WTC11 (cell line): ENCODE data around the gene SHANK2. TPM values are rescaled to one million over a fixed set of nuclear protein-coding genes. Genes with fewer than 3 reads are reported as not detected.

ENCODE experiments used
- ATAC-seq: fragments of 200-7000 bp; cut with Tn5 transposase; 2 replicates; pipeline ENCODE4 v1.10.0; 2021; ENCODE audit warnings: mild to moderate bottlenecking, moderate library complexity
- CTCF ChIA-PET: fragments of 300-600 bp; sonication (Branson Sonifier 250); formaldehyde crosslinking; loops from one replicate; lab custom pipeline; 2021; ENCODE audit warnings: antibody characterized with exemption; lab: Charles Lee
- POLR2A ChIA-PET: fragments of 350-600 bp; sonication (Branson Sonifier 250); formaldehyde crosslinking; loops from one replicate; lab custom pipeline; 2021; ENCODE audit warnings: antibody characterized with exemption; lab: Charles Lee
- DNase-seq: peaks from one replicate; pipeline ENCODE4 v3.0.0; 2021; ENCODE audit warnings: low spot score
- H3K27ac Mint-ChIP-seq: 2 replicates; pipeline ENCODE4 v1.8.0; 2021; ENCODE audit warnings: mixed read lengths
- H3K27me3 Mint-ChIP-seq: 2 replicates; pipeline ENCODE4 v1.8.0; 2021; ENCODE audit warnings: low read depth, mild to moderate bottlenecking, moderate library complexity, mixed read lengths
- H3K36me3 Mint-ChIP-seq: 2 replicates; pipeline ENCODE4 v1.8.0; 2021; ENCODE audit warnings: mixed read lengths
- H3K4me1 Mint-ChIP-seq: 2 replicates; pipeline ENCODE4 v1.8.0; 2022; ENCODE audit warnings: mixed read lengths
- H3K4me3 Mint-ChIP-seq: 2 replicates; pipeline ENCODE4 v1.8.0; 2021; ENCODE audit warnings: mild to moderate bottlenecking, moderate library complexity, mixed read lengths
- H3K9me3 Mint-ChIP-seq: 2 replicates; pipeline ENCODE4 v1.8.0; 2021; ENCODE audit warnings: mixed read lengths
- CBFB ChIP-seq: sonication (generic); formaldehyde crosslinking; IDR thresholded peaks from 2 replicates; pipeline ENCODE4 v1.8.1; 2022; ENCODE audit warnings: mild to moderate bottlenecking, low read depth, missing genetic modification reagents
- ETV6 ChIP-seq: sonication (generic); formaldehyde crosslinking; IDR thresholded peaks from 2 replicates; pipeline ENCODE4 v1.8.1; 2022; ENCODE audit warnings: mild to moderate bottlenecking, missing genetic modification reagents
- FOXJ3 ChIP-seq: sonication (generic); formaldehyde crosslinking; IDR thresholded peaks from 2 replicates; pipeline ENCODE4 v1.9.0; 2021; ENCODE audit warnings: missing genetic modification reagents, mild to moderate bottlenecking, borderline replicate concordance
- GRHL2 ChIP-seq: fragments of 250-450 bp; sonication (Bioruptor Pico); IDR thresholded peaks from 2 replicates; pipeline ENCODE4 v1.8.0; 2022; ENCODE audit warnings: mild to moderate bottlenecking, moderate library complexity; ENCODE audit not compliant: insufficient replicate concordance, severe bottlenecking
- KAT7 ChIP-seq: sonication (generic); formaldehyde crosslinking; IDR thresholded peaks from 2 replicates; pipeline ENCODE4 v1.8.1; 2023; ENCODE audit warnings: missing genetic modification reagents, mild to moderate bottlenecking, borderline replicate concordance
- SOX15 ChIP-seq: fragments of 250-450 bp; sonication (Bioruptor Pico); IDR thresholded peaks from 2 replicates; pipeline ENCODE4 v1.9.0; 2021; ENCODE audit warnings: mild to moderate bottlenecking
- ZBTB21 ChIP-seq: sonication (generic); formaldehyde crosslinking; IDR thresholded peaks from 2 replicates; pipeline ENCODE4 v1.8.1; 2023; ENCODE audit warnings: mild to moderate bottlenecking, missing genetic modification reagents, borderline replicate concordance
- ZNF423 ChIP-seq: fragments of 250-450 bp; sonication (Bioruptor Pico); IDR thresholded peaks from 2 replicates; pipeline ENCODE4 v2.1.2; 2022; ENCODE audit warnings: mild to moderate bottlenecking, moderate library complexity
- total RNA-seq: library from RNA; stranded (reverse); gene quantifications from 3 replicates; pipeline ENCODE4 v1.2.3, GENCODE V29; 2021
- TF ChIP-seq, protein P1 (sequence below): sonication (generic); formaldehyde crosslinking; IDR thresholded peaks from 2 replicates; pipeline ENCODE4 v1.8.1; 2022; ENCODE audit warnings: low read depth, missing genetic modification reagents, borderline replicate concordance
- TF ChIP-seq, protein P2 (sequence below): fragments of 250-450 bp; sonication (Bioruptor Pico); IDR thresholded peaks from 2 replicates; pipeline ENCODE4 v1.9.0; 2021; ENCODE audit warnings: moderate library complexity, mild to moderate bottlenecking, inconsistent platforms, borderline replicate concordance
- TF ChIP-seq, protein P3 (sequence below): sonication (generic); formaldehyde crosslinking; IDR thresholded peaks from 2 replicates; pipeline ENCODE4 v1.8.0; 2022; ENCODE audit warnings: mild to moderate bottlenecking, missing genetic modification reagents
- TF ChIP-seq, protein P4 (sequence below): fragments of 200-600 bp; IDR thresholded peaks from 2 replicates; pipeline ENCODE4 v1.8.0; 2022; ENCODE audit warnings: antibody characterized with exemption
- TF ChIP-seq, protein P5 (sequence below): fragments of 250-450 bp; sonication (Bioruptor Pico); IDR thresholded peaks from 2 replicates; pipeline ENCODE4 v1.9.0; 2021; ENCODE audit warnings: mild to moderate bottlenecking

Gene SHANK2
- total RNA-seq, 1 experiment from 2014 or later, result 64.8 TPM

DNA sequence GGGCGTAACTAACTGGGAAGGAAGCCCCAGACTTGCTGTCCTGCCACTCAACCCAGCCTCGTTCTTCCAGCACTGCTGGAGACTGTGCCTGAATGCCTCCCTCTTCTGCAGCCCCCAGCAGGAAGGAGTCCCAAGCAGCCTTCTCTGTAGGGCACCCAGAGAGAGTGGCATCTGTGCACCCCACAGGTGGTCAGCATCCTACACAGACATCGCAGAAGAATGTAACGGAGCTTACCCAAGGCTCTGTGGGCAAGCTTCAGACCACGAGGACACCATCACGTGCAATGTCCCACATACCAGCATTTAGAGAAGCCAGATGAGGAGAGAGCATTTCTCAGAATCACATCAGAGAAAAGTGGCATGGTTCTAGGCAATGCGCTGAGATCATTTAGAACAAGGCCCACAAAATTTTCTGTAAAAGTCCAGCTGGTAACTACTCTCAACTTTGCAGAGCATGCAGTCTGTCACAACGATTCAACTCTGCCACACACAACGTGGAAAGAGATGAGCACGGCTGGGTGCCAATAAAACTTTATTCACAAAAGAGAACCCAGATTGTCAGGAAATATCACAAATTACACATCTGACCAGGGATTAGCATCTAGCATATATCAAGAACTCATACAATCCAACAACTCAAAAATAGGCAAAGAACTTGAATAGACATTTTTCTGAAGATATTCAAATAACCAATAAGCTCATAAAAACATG is 33.4 kb downstream of the SHANK2 start:
- CTCF ChIA-PET, result interaction anchor here (1.0 kb wide), 2 partner anchors 27 to 33 kb away, joined by 3 read pairs; no protein-coding TSS in a partner anchor
- POLR2A ChIA-PET, result no interaction called here
- DNase-seq, result no peak

DNA sequence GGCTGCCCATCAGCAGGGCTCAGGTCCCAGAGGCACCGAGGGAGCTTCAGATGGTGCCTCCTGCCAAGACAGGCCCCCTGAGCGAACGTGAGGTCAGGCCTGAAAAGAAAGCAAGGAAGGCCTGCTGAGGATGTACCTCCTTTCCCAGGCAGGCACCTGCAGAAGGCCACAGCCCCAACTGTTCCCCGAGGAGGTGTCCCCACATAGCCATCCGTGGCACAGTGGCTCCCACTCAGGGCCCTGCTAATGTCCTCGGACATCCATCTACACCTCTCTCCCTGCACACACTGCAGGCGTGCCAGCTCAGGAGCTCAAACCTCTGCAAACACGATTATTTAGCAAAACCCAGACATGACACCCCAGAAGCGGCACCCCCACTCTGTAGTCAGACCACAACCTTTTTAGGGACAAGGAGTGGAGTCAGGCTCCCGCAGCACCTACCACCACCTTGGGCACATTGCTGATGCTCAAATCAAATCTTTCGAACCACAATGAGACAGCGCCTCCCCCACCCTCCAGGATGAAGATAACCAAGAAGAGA is 36.9 kb downstream of the SHANK2 start:
- no peaks in the 10 kb centered on the region for H3K9me3 Mint-ChIP-seq
- no peak overlapping the region; the same call in 1 of the 2 replicates for H3K27ac Mint-ChIP-seq
- H3K27me3 Mint-ChIP-seq, result no peaks in the 10 kb centered on the region
- DNase-seq (no peak), ATAC-seq (no peak)
- H3K4me3 Mint-ChIP-seq, result no peak overlapping the region
- TF ChIP-seq ZNF423 (CRISPR knock-in tag) (no peak), FOXJ3 (CRISPR knock-in tag) (no peak)
- TF ChIP-seq, protein P1, sequence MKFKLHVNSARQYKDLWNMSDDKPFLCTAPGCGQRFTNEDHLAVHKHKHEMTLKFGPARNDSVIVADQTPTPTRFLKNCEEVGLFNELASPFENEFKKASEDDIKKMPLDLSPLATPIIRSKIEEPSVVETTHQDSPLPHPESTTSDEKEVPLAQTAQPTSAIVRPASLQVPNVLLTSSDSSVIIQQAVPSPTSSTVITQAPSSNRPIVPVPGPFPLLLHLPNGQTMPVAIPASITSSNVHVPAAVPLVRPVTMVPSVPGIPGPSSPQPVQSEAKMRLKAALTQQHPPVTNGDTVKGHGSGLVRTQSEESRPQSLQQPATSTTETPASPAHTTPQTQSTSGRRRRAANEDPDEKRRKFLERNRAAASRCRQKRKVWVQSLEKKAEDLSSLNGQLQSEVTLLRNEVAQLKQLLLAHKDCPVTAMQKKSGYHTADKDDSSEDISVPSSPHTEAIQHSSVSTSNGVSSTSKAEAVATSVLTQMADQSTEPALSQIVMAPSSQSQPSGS, result no peak
- TF ChIP-seq, all 79 proteins: peak for 0
- peaks cover 28% of the 10 kb centered on the region for H3K36me3 Mint-ChIP-seq
- H3K4me1 Mint-ChIP-seq, result peaks cover 47% of the 10 kb centered on the region
- ChIA-PET POLR2A (no interaction called here), CTCF (interaction anchor here (1.5 kb wide), 1 partner anchor 36 kb away, joined by 5 read pairs; the partner anchor contains the start of gene SHANK2)

More for the DNA sequence above, 33.4 kb downstream of the SHANK2 start:
- Mint-ChIP-seq H3K27ac (peak overlapping the region; percentile 30; the same call in 1 of the 2 replicates), H3K4me1 (peaks cover 43% of the 10 kb centered on the region), H3K27me3 (no peaks in the 10 kb centered on the region), H3K36me3 (peaks cover 32% of the 10 kb centered on the region), H3K4me3 (no peak overlapping the region), H3K9me3 (no peaks in the 10 kb centered on the region)
- TF ChIP-seq GRHL2 (CRISPR knock-in tag) (no peak), SOX15 (CRISPR knock-in tag) (no peak)
- TF ChIP-seq, protein P2, sequence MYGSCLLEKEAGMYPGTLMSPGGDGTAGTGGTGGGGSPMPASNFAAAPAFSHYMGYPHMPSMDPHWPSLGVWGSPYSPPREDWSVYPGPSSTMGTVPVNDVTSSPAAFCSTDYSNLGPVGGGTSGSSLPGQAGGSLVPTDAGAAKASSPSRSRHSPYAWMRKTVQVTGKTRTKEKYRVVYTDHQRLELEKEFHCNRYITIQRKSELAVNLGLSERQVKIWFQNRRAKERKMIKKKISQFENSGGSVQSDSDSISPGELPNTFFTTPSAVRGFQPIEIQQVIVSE (CRISPR knock-in tag), result no peak
- TF ChIP-seq, all 79 proteins: peak for 0
- ATAC-seq, result no peak

DNA sequence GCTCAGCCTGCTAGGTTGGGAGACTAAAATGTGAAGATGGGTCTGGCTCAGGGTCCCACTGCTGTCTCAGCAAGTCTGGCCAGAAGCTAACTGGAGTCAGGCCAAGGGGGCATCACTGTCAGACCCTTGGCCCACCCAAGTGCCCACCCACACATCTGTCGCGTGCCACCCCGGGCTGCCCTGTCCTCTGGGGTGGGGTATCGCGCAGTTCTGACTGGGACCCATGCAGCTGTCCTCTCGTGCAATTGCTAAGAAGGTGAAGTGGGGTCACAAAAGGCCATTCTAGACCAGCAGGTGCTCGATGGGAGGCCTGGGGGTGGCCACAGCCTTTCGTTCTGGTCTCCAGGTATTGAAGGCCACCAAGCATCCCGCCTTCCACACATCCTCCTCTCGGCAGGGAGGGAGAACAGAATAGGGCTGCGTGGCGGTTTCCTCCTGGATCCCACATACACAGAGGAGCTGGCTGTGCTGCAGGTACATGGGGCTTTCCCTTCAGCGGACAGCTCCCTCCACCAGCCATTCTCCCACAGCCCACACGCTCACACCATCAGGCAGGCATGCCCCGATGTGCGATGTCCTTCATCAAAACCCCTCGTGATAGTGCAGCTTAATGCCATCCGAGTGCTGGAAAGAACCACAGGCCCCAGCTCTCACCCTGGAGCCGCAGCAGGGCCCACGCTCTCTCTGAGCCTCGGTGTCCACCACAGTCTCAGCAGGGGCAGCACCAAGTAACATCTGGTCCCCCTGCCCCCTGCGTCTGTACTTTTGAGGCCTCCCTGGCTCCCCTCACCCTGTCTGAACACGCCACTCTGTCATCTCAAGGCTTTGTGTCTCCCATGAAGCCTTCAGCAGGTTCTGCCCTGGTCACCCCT is 37.6 kb downstream of the SHANK2 start:
- H3K4me1 Mint-ChIP-seq, result peaks cover 46% of the 10 kb centered on the region

DNA sequence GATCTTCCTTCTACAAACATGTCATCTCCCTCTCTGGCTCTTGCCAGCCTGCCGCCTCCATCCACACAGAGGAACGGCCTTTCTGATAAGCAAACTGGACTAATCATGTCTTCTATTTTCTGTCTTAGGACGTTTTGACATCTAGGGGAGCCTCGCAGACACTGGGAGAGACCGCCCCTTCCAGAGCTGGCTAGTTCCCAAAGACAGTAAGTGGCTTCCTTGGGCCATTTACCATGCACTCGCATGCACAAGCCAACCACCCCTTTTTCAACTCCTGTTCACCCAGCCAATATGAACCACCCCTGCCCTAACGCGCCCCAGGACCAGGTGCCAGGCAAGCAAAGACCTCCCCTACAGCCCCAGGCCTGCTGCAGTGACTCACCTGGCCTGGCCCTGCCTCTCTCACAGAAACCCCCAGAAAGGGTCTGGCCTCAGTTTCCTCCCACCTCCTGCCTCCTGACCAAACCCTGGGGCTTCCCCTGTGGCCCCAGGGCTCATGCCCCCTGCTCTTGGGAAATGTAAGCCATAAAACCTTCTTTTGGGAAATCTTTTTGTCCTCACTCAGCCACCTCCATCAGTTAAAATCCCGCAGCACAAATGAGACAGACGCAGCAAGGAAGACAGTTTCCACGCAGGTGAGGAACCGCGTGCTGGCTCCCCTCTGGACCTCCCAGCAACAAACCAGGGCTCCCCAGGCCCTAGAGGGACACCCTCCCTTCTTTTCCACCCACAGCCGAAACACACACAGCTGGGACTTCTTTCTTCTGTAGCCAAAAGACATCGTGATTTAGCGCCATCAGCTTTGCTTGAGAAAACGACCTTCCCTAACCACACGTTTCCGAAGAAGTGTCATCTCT is 38.5 kb downstream of the SHANK2 start:
- no peak for ATAC-seq
- POLR2A ChIA-PET, result no interaction called here
- H3K27ac Mint-ChIP-seq, result peak overlapping the region; percentile 62
- TF ChIP-seq, protein P3, sequence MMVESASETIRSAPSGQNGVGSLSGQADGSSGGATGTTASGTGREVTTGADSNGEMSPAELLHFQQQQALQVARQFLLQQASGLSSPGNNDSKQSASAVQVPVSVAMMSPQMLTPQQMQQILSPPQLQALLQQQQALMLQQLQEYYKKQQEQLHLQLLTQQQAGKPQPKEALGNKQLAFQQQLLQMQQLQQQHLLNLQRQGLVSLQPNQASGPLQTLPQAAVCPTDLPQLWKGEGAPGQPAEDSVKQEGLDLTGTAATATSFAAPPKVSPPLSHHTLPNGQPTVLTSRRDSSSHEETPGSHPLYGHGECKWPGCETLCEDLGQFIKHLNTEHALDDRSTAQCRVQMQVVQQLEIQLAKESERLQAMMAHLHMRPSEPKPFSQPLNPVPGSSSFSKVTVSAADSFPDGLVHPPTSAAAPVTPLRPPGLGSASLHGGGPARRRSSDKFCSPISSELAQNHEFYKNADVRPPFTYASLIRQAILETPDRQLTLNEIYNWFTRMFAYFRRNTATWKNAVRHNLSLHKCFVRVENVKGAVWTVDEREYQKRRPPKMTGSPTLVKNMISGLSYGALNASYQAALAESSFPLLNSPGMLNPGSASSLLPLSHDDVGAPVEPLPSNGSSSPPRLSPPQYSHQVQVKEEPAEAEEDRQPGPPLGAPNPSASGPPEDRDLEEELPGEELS, result no peak
- TF ChIP-seq, protein P4, sequence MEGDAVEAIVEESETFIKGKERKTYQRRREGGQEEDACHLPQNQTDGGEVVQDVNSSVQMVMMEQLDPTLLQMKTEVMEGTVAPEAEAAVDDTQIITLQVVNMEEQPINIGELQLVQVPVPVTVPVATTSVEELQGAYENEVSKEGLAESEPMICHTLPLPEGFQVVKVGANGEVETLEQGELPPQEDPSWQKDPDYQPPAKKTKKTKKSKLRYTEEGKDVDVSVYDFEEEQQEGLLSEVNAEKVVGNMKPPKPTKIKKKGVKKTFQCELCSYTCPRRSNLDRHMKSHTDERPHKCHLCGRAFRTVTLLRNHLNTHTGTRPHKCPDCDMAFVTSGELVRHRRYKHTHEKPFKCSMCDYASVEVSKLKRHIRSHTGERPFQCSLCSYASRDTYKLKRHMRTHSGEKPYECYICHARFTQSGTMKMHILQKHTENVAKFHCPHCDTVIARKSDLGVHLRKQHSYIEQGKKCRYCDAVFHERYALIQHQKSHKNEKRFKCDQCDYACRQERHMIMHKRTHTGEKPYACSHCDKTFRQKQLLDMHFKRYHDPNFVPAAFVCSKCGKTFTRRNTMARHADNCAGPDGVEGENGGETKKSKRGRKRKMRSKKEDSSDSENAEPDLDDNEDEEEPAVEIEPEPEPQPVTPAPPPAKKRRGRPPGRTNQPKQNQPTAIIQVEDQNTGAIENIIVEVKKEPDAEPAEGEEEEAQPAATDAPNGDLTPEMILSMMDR, result no peak
- TF ChIP-seq ETV6 (CRISPR knock-in tag), result no peak
- TF ChIP-seq, protein P5, sequence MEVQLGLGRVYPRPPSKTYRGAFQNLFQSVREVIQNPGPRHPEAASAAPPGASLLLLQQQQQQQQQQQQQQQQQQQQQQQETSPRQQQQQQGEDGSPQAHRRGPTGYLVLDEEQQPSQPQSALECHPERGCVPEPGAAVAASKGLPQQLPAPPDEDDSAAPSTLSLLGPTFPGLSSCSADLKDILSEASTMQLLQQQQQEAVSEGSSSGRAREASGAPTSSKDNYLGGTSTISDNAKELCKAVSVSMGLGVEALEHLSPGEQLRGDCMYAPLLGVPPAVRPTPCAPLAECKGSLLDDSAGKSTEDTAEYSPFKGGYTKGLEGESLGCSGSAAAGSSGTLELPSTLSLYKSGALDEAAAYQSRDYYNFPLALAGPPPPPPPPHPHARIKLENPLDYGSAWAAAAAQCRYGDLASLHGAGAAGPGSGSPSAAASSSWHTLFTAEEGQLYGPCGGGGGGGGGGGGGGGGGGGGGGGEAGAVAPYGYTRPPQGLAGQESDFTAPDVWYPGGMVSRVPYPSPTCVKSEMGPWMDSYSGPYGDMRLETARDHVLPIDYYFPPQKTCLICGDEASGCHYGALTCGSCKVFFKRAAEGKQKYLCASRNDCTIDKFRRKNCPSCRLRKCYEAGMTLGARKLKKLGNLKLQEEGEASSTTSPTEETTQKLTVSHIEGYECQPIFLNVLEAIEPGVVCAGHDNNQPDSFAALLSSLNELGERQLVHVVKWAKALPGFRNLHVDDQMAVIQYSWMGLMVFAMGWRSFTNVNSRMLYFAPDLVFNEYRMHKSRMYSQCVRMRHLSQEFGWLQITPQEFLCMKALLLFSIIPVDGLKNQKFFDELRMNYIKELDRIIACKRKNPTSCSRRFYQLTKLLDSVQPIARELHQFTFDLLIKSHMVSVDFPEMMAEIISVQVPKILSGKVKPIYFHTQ (CRISPR knock-in tag), result no peak
- no peak for TF ChIP-seq ZBTB21 (CRISPR knock-in tag)
- TF ChIP-seq CBFB, result no peak
- no peak for TF ChIP-seq KAT7 (CRISPR knock-in tag)
- no peak for TF ChIP-seq ZNF423 (CRISPR knock-in tag)

More for the DNA sequence above, 37.6 kb downstream of the SHANK2 start:
- no peak overlapping the region; the same call in 1 of the 2 replicates for H3K27ac Mint-ChIP-seq
- H3K27me3 Mint-ChIP-seq, result no peaks in the 10 kb centered on the region
- H3K9me3 Mint-ChIP-seq, result no peaks in the 10 kb centered on the region
- POLR2A ChIA-PET, result no interaction called here
- CTCF ChIA-PET, result interaction anchor here (1.5 kb wide), 1 partner anchor 37 kb away, joined by 5 read pairs; the partner anchor contains the start of gene SHANK2
- TF ChIP-seq FOXJ3 (CRISPR knock-in tag), result no peak
- peaks cover 25% of the 10 kb centered on the region for H3K36me3 Mint-ChIP-seq
- no peak overlapping the region for H3K4me3 Mint-ChIP-seq
- no peak for DNase-seq
- no peak for ATAC-seq

More for the DNA sequence above, 38.5 kb downstream of the SHANK2 start:
- H3K4me1 Mint-ChIP-seq, result peaks cover 39% of the 10 kb centered on the region
- peaks cover 30% of the 10 kb centered on the region for H3K36me3 Mint-ChIP-seq
- no peak overlapping the region for H3K4me3 Mint-ChIP-seq
- no peaks in the 10 kb centered on the region for H3K9me3 Mint-ChIP-seq
- no peaks in the 10 kb centered on the region for H3K27me3 Mint-ChIP-seq
- no peak for DNase-seq
- CTCF ChIA-PET, result interaction anchor here (1.5 kb wide), 1 partner anchor 38 kb away, joined by 5 read pairs; the partner anchor contains the start of gene SHANK2
